Pulmonary artery endothelial cell (primary cell): ENCODE measurements around the gene ARL4D. TPM values are rescaled to one million over a fixed set of nuclear protein-coding genes. Genes with fewer than 3 reads are reported as not detected.

ENCODE experiments used
- total RNA-seq: library from RNA; depleted of rRNA; stranded (reverse); fragments of >200 nt; gene quantifications from 2 replicates; pipeline ENCODE4 v1.2.3, GENCODE V29; 2014

ARL4D gene
- total RNA-seq, 1 donor from 2014 or later, result 10.6 TPM

Other genes with a start within 250 kb of the ARL4D start
- gene NBR1, start 227.8 kb upstream of the ARL4D start, total RNA-seq, result 105 and 110 TPM in 2 replicates
- 1.6 and 2.7 TPM in 2 replicates for gene TMEM106A, start 187.1 kb upstream of the ARL4D start, total RNA-seq
- not detected in 2 replicates for gene CCDC200, start 170.4 kb upstream of the ARL4D start, total RNA-seq
- gene RNU2-1, start 165.0 kb upstream of the ARL4D start, total RNA-seq, result not detected in 2 replicates
- gene DHX8, start 85.0 kb downstream of the ARL4D start, total RNA-seq, result 54.8 and 57.5 TPM in 2 replicates
- 8.2 and 8.6 TPM in 2 replicates for gene ETV4, start 147.3 kb downstream of the ARL4D start, total RNA-seq